ENCODE data around the gene SPG7.
"Not testable (repeated sequence)": the region's sequence is repeated elsewhere in the genome, so short reads cannot be mapped to it uniquely, and the experiment has no call there.

Gene SPG7

DNA sequence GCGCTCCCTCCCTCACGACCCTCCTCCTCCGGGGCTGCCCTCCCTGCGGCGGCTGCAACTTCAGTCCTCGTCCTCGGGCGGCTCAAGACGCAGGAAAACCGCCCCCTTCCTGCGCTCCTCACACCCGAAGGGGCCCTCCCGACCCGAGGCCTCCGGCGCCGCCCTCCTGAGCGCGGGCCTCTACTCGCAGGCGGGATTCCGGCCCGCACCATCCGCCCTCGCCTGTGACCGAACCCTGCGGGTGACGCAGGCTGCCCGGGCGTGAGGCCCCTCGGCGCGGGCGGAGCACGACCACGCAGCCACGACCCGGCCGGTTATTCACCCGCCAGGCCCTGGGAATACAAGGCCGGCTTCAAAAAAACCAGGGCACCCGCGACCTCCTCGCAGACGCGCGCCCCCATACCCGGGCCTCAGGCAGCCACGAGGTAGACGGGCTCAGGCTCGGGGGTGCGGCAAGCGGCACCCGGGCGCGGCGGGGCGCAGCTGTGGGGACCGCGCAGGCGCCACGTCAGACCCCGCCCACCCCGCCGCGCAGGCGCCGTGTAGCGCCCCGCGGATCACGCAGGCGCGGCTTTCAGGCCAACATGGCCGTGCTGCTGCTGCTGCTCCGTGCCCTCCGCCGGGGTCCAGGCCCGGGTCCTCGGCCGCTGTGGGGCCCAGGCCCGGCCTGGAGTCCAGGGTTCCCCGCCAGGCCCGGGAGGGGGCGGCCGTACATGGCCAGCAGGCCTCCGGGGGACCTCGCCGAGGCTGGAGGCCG, at the start of gene SPG7:
TSS of gene SPG7 (plus strand) at position 570 of the 757 bp plus-strand sequence. CDS start at position 585, 15 bp downstream.
- peak; percentile 88 for DNase-seq

DNA sequence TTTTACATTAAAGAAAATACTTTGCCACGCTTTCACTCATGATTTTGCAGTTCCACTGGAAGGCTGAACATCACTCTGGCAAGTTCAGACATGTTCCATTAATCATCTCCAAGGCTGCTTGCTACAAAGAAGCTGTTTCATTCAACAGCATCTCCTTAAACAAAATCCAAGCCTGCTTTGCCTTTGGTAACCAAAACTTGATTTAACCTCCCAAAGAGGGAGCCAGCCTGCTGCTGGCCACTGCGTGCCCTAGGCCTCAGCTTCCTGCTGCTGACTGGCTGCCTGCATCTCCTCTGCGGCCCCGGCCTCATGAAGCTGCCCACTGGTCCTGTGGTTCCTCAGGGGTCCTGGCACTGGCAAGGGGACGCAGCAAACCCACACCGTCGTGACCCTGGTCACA, 49.7 kb upstream of the SPG7 start:
- DNase-seq: no peak

- DNase-seq: no peak
These were observed 49.2 kb upstream of the SPG7 start for GRCh38 chr16:89458967-89459366.

GRCh38 chr16:89460556-89460955, 47.6 kb upstream of the SPG7 start:
- DNase-seq: no peak

DNA sequence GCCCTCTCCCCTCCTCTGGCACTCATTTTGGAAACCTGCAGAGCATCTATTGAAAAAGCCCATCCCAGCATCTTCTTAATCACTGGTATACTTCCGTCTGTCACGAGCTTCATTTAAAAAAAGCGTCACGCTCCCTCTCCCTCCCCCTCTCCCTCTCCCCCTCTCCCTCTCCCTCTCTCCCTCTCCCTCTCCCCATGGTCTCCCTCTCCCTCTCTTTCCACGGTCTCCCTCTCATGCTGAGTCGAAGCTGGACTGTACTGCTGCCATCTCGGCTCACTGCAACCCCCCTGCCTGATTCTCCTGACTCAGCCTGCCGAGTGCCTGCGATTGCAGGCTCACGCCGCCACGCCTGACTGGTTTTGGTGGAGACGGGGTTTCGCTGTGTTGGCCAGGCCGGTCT, 46.3 kb upstream of the SPG7 start:
- not testable (repeated sequence) for DNase-seq

- DNase-seq: not testable (repeated sequence)
These were observed 45.6 kb upstream of the SPG7 start for GRCh38 chr16:89462639-89463038.

DNA sequence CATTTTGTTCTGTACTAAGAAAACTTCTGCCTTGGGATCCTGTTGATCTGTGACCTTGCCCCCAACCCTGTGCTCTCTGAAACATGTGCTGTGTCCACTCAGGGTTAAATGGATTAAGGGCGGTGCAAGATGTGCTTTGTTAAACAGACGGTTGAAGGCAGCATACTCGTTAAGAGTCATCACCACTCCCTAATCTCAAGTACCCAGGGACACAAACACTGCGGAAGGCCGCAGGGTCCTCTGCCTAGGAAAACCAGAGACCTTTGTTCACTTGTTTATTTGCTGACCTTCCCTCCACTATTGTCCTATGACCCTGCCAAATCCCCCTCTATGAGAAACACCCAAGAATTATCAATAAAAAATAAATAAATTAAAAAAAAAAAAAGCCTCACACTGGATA, 44.9 kb upstream of the SPG7 start:
- DNase-seq: not testable (repeated sequence)

DNA sequence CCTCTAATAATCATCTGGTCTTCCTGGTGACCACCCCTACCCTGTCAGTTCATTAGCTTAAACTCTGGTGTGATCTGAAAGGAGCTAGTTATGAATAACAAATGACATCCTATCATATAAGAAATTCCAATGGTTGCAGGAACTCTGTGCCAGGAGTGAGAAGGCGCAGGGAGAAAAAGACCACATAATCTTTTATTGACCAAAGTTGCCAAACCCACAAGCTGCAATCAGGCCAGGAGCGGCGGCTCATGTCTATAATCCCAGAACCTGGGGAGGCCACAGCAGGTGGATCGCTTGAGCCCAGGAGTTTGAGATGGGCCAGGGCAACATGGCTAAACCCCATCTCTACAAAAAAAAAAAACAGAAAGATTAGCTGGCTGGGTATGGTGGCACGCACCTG, 41.3 kb upstream of the SPG7 start:
- DNase-seq: no peak

DNA sequence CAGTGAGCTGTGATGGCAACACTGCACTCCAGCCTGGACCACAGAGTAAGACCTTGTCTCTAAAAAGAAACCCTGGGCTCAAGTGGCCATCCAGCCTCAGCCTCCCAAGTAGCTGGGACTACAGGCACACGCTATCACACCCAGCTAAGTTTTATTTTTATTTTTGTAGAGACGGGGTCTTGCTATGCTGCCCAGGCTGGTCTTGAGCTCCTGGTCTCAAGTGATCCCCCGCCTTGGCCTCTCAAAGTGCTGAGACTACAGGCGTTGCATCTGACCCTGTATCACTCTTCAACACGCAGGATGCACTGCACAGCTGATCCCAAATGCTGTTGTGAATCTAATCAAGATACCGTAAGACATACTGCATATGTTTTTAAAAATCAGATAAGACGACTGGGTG, 40.8 kb upstream of the SPG7 start:
- no peak for DNase-seq

GRCh38 chr16:89472711-89473075, 35.5 kb upstream of the SPG7 start:
- DNase-seq: no peak

DNA sequence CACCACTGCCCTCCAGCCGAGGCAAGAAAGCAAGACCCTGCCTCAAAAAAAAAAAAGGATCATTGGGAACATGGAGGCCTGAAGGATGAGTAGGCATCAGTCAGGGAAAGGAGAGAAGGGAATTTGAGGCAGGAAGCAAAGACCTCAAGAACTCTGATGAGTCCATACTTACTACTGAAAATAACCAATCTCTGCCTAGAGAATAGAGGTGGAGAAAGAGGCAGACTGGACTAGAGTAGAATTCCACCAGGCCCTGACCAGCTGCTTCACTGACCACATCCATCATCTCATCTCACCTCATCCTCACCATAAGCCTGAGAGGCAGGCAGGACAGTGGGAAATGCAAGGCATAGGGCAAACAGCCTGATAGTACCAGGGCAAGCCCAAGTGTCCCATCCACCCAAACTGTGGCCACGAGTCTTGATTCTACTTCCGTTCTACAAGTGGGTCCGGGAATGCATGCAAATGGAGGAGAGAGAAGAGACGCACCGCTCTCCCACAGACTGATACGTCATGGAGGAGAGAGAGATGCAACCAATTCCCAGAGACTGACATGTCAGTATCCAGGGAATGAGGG, 35.0 kb upstream of the SPG7 start:
- no peak for DNase-seq

DNA sequence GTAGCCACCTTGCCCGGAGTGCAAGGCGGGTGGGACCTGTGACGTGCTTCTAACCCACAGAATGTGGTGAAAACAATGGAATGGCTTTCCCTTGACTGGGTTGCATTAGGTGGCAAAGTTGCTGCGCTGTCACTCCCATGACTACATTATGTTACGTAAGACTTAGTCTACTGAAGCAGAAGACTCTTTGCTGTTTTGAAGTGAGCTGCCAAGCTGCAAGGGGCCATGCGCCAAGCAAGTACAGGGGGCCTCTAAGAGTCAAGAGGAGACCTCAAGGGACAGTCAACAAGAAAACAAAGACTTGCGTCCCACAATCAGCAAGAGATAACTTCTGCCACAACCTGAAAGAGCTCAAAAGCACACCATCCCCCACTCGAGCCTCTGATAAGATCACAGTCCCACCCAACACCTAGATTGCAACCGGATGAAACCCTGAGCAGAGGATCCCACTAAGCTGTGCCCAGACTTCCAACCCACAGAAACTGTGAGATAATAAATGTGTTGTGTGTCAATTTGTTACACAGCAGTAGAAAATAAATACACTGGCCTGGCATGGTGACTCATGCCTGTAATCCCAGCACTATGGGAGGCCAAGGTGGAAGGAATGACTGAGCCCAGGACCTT, 34.3 kb upstream of the SPG7 start:
- no peak for DNase-seq

GRCh38 chr16:89475144-89475543, 33.1 kb upstream of the SPG7 start:
- no peak for DNase-seq

DNA sequence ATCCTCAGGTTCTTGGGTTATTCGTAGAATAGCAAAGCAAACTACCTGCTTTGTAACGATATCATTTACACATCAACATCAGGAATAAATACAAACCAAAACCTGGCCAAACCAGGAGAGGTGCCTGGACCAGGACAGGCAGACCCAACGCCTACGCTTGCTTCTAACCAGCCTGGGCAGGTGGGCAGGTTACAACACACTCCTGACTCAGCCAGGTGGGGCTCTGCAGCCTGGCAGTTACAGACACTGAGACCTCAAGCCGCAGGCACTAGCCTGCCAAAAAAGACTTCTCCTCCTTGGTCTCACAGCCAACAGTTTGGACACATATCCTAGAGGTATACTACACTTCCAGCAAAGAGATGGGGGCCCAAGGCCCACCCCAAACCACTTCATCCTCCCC, 31.8 kb upstream of the SPG7 start:
- no peak for DNase-seq

DNA sequence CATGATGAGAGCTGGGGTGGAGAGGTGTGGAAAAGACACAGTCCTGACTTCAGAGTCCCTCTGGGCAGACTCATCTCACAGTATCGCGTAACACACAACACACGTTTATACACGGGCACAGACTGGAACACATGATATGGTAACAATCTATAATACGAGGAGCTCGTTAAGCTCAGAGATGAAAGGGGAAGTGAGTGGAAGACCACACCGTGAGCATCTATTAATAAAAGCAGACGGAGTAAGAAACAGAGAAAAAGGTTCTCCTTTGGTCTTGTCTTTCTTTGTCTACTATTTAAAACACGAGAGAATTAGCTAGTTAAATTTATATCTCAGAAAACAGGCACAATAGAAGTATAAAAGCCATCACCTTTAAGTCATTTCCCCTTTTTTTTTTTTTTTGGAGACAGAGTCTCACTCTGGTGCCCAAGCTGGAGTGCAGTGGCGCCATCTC, 31.4 kb upstream of the SPG7 start:
- no peak for DNase-seq

- DNase-seq: no peak
These were observed 29.5 kb upstream of the SPG7 start for GRCh38 chr16:89478576-89479221.

- no peak for DNase-seq
These were observed 26.7 kb upstream of the SPG7 start for GRCh38 chr16:89481356-89481955.

- DNase-seq: no peak
These were observed 25.9 kb upstream of the SPG7 start for GRCh38 chr16:89482150-89482816.

DNA sequence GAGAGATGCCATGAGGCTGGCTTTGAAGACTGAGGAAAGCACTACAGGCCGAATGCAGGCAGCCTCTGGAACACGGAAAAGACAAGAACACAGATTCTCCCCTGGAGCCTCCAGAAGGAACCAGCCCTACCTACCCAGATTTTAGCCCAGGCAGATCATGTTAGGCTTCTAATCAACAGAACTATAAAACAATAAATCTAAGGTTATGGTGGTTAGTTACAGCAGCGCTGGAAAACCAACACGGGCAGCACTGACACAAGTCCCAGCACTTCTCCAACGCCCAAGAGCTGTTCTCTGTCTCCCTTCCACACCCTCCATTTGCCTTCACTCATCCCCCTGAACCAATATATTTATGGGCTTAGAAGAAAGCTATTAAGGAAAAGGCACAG, 25.4 kb upstream of the SPG7 start:
- no peak for DNase-seq

- no peak for DNase-seq
These were observed 24.1 kb upstream of the SPG7 start for GRCh38 chr16:89484041-89484501.

- DNase-seq: no peak
These were observed 23.1 kb upstream of the SPG7 start for GRCh38 chr16:89484923-89485679.

DNA sequence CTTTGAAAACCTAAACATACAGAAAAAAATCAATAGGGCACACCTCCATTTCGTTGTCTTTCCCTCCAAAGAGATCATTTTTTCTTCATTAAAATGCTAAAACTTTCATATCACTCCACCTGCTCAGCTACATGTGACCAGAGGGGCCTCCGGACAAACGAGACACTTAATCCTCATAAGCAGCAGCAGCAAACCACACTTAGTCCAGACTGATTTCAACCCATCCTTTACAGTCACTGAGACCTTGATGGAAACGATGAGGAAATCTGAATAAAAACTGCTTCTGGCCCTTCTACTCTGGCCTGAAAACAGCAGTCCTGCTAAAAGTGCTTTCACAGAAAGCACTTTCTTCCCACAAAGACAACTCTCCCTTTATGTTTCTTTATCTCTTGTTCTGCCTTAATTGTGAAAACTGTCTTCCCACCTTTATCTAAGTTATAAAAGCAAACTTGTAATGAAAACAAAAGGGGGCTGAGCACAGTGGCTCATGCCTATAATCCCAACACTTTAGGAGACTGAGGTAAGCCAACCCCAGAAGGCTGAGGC, 22.4 kb upstream of the SPG7 start:
- no peak for DNase-seq

All from KG1 (cell line).